Stomach (tissue), 9 donors: ENCODE results near the gene ACTL6B. TPM values are rescaled to one million over a fixed set of nuclear protein-coding genes. Genes with fewer than 3 reads are reported as not detected.

Experiments used
- DNase-seq, 2 donors: peaks; one replicate each; pipeline versions ENCODE4 v3.0.0 to v3.0.0-alpha.2; 2013 to 2019
- H3K27ac ChIP-seq, 5 donors: fragments of 200-600 bp in 4 of 5; sonication (generic) in 4 of 5; one replicate each; pipeline ENCODE4 v1.5.1; 2013 to 2019; ENCODE audit warnings: mild to moderate bottlenecking in 1 of 5, moderate library complexity in 1 of 5
- H3K27me3 ChIP-seq, 3 donors: fragments of 200-600 bp; sonication (generic); one replicate each; pipeline ENCODE4 v1.5.1; 2017 to 2019; ENCODE audit warnings: mixed run types in 1 of 3
- H3K36me3 ChIP-seq, 4 donors: fragments of 200-600 bp; sonication (generic); 1 replicate in 3 of 4; 2 replicates in 1 of 4; pipeline ENCODE4 v1.5.1; 2016 to 2019
- H3K4me1 ChIP-seq, 4 donors: fragments of 200-600 bp; sonication (generic); one replicate each; pipeline ENCODE4 v1.5.1; 2016 to 2019
- H3K4me3 ChIP-seq, 4 donors: fragments of 200-600 bp; sonication (generic) in 3 of 4; one replicate each; pipeline ENCODE4 v1.5.1; 2016 to 2019; ENCODE audit warnings: mild to moderate bottlenecking in 1 of 4
- H3K9me3 ChIP-seq, 4 donors: fragments of 200-600 bp; sonication (generic); one replicate each; pipeline ENCODE4 v1.5.1; 2016 to 2019
- CTCF ChIP-seq, 7 experiments: fragments of 450-650 bp in 4 of 7; fragments of 200-600 bp in 3 of 7; sonication (generic) in 3 of 7; IDR thresholded peaks; one replicate each; pipeline ENCODE4 v1.5.1; 2016 to 2019; ENCODE audit warnings: antibody characterized with exemption in 7 of 7, control low read depth in 2 of 7, mild to moderate bottlenecking in 1 of 7
- EP300 ChIP-seq: sonication (generic); formaldehyde crosslinking; IDR thresholded peaks from one replicate; pipeline ENCODE4 v1.6.1; 2017; ENCODE audit warnings: antibody characterized with exemption
- POLR2A ChIP-seq, 4 donors: fragments of 450-650 bp; IDR thresholded peaks; one replicate each; pipeline ENCODE4 v1.6.1; 2016; ENCODE audit warnings: antibody characterized with exemption in 4 of 4, control low read depth in 2 of 4, mild to moderate bottlenecking in 1 of 4, moderate library complexity in 1 of 4
- POLR2AphosphoS5 ChIP-seq, 3 donors: sonication (generic); formaldehyde crosslinking; IDR thresholded peaks; one replicate each; pipeline ENCODE4 v1.6.1; 2016; ENCODE audit warnings: antibody characterized with exemption in 3 of 3
- WGBS, 5 donors: extraction: QIAGEN DNeasy Blood & Tissue Kit in 3 of 5; methylation state at CpG; one replicate each; pipeline versions ENCODE4 v1.1.5 to v1.1.7; 2013 to 2018; 5-methylcytosine and 5-hydroxymethylcytosine counted together
- intact Hi-C: fragments of 100-400 bp; cut with DNase I; formaldehyde crosslinking; loops from one replicate; pipeline ENCODE4 v1.15.1; 2023; ENCODE audit warnings: low total_unique reads
- polyA plus RNA-seq, 3 donors: library from polyadenylated mRNA; stranded (reverse); fragments of 200-250 nt; gene quantifications; one replicate each; pipeline ENCODE4 v1.2.3, GENCODE V29; 2013
- total RNA-seq, 5 donors: library from RNA; depleted of rRNA; stranded (reverse); fragments of >200 nt; gene quantifications; one replicate each; pipeline versions ENCODE4 v1.1.0 to v1.2.3, GENCODE V29; 2014 to 2016
- donor health status: healthy with polysubstance abuse.
- donor health status: Bipolar disorder and iron deficiency.
- donor health status: healthy.

ACTL6B gene
- total and polyA plus RNA-seq, 8 donors, result 0.25 to 1.4 (median 0.43) TPM; not detected in 3

GRCh38 chr7:100649826-100650565 lies 6.3 kb downstream of the ACTL6B start:
- no peak overlapping the region for H3K4me3 ChIP-seq
- peaks cover 4 to 86% (median 23%) of the 10 kb centered on the region in 3 donors for H3K27me3 ChIP-seq
- TF ChIP-seq EP300, result no peak
- no peak for TF ChIP-seq CTCF (IDR thresholded peaks at IDR 0.05)
- no peak for TF ChIP-seq POLR2AphosphoS5 (IDR thresholded peaks at IDR 0.05)
- TF ChIP-seq POLR2A (IDR thresholded peaks at IDR 0.05), result no peak
- intact Hi-C loops, result no loop called here
- H3K27ac ChIP-seq, result no peak overlapping the region
- WGBS, 5 donors, result 73 to 79% (median 75%) methylated on average over 15 of the region's 15 CpGs
- no peaks in the 10 kb centered on the region for H3K4me1 ChIP-seq
- no peaks in the 10 kb centered on the region for H3K9me3 ChIP-seq
- DNase-seq, result no peak
- no peaks in the 10 kb centered on the region for H3K36me3 ChIP-seq

- Histone ChIP-seq H3K36me3 (no peaks in the 10 kb centered on the region), H3K27ac (no peak overlapping the region), H3K27me3 (peaks cover 0 to 63% (median 31%) of the 10 kb centered on the region in 3 donors), H3K4me1 (peaks cover 0 to 7% (median 6%) of the 10 kb centered on the region in 4 donors), H3K4me3 (no peak overlapping the region), H3K9me3 (no peaks in the 10 kb centered on the region)
- WGBS, 5 donors, result 37 to 57% (median 49%) methylated on average over 5 to 11 of the region's 11 CpGs
- peak; percentile 38 to 70 for DNase-seq
- TF ChIP-seq POLR2AphosphoS5 (IDR thresholded peaks at IDR 0.05) (no peak), EP300 (no peak), POLR2A (IDR thresholded peaks at IDR 0.05) (no peak), CTCF (IDR thresholded peaks at IDR 0.05) (no peak)
- intact Hi-C loops, result no loop called here
Measured at GRCh38 chr7:100642534-100642907, 13.7 kb downstream of the ACTL6B start.

GRCh38 chr7:100641860-100642533 lies 14.3 kb downstream of the ACTL6B start:
- Histone ChIP-seq H3K4me1 (peaks cover 0 to 7% (median 6%) of the 10 kb centered on the region in 4 donors), H3K36me3 (no peaks in the 10 kb centered on the region), H3K27me3 (peaks cover 0 to 57% (median 26%) of the 10 kb centered on the region in 3 donors), H3K4me3 (no peak overlapping the region), H3K27ac (peak overlapping the region in 1 of 5 donors; percentile 3), H3K9me3 (no peaks in the 10 kb centered on the region)
- DNase-seq, result no peak
- TF ChIP-seq CTCF (IDR thresholded peaks at IDR 0.05) (no peak), POLR2A (IDR thresholded peaks at IDR 0.05) (no peak), EP300 (no peak), POLR2AphosphoS5 (IDR thresholded peaks at IDR 0.05) (no peak)
- intact Hi-C loops, result no loop called here
- 66 to 82% (median 70%) methylated on average over 10 of the region's 10 CpGs for WGBS, 5 donors

- DNase-seq, result peak in 1 of 2 donors; percentile 65
- peaks cover 0 to 52% (median 21%) of the 10 kb centered on the region in 3 donors for H3K27me3 ChIP-seq
- H3K27ac ChIP-seq, result peak within 1 kb of the TSS in 1 of 5 donors; percentile 3
- no peaks in the 10 kb centered on the region for H3K9me3 ChIP-seq
- intact Hi-C loops, result no loop called here
- H3K4me3 ChIP-seq, result no peak within 1 kb of the TSS
- 17 to 31% (median 26%) methylated on average over 9 to 10 of the region's 10 CpGs for WGBS, 5 donors
- no peaks in the 10 kb centered on the region for H3K36me3 ChIP-seq
- peaks cover 0 to 7% (median 6%) of the 10 kb centered on the region in 4 donors for H3K4me1 ChIP-seq
- no peak for TF ChIP-seq POLR2A (IDR thresholded peaks at IDR 0.05)
- no peak for TF ChIP-seq CTCF (IDR thresholded peaks at IDR 0.05)
- TF ChIP-seq EP300, result no peak
- no peak for TF ChIP-seq POLR2AphosphoS5 (IDR thresholded peaks at IDR 0.05)
Measured at GRCh38 chr7:100641463-100641859, 14.8 kb downstream of the ACTL6B start, which contains the start of gene TFR2. Gene TFR2, minus strand, starts transcription at chr7:100641552. Its CDS starts 43 bp downstream, at chr7:100641509.
